GM23338 (cell line): ENCODE data around the gene ADAD2. TPM values are rescaled to one million over a fixed set of nuclear protein-coding genes. Genes with fewer than 3 reads are reported as not detected.
A peak's percentile ranks its signal among the peaks of the same experiment; 100 is the strongest.

ENCODE experiments used
- ATAC-seq: fragments of 200-7000 bp; cut with Tn5 transposase; 3 replicates; pipeline ENCODE4 v1.9.1; 2020
- DNase-seq: peaks from one replicate; pipeline ENCODE4 v3.0.0-alpha.2; 2015; ENCODE audit warnings: low spot score
- H2AFZ ChIP-seq: fragments of 200-600 bp; sonication (generic); 2 replicates; pipeline ENCODE4 v1.8.0; 2016; ENCODE audit warnings: antibody characterized with exemption, mild to moderate bottlenecking, moderate library complexity
- H3F3A ChIP-seq: fragments of 200-600 bp; sonication (generic); replicated peaks from 2 replicates; pipeline ENCODE4 v1.8.0; 2017; ENCODE audit warnings: antibody characterized with exemption, mixed run types, low read depth
- H3K27ac ChIP-seq: fragments of 200-600 bp; sonication (generic); 2 replicates; pipeline ENCODE4 v1.6.1; 2016; ENCODE audit warnings: low read depth
- H3K27me3 ChIP-seq: fragments of 200-600 bp; sonication (generic); 2 replicates; pipeline ENCODE4 v1.8.0; 2016; ENCODE audit warnings: mild to moderate bottlenecking, mixed run types, moderate library complexity; ENCODE audit not compliant: insufficient read depth
- H3K36me3 ChIP-seq: fragments of 200-600 bp; sonication (generic); 2 replicates; pipeline ENCODE4 v1.8.0; 2016; ENCODE audit warnings: mild to moderate bottlenecking; ENCODE audit not compliant: insufficient read depth
- H3K4me1 ChIP-seq: fragments of 200-600 bp; sonication (generic); 2 replicates; pipeline ENCODE4 v1.8.0; 2016; ENCODE audit warnings: mild to moderate bottlenecking, moderate library complexity; ENCODE audit not compliant: insufficient read depth
- H3K4me2 ChIP-seq: fragments of 200-600 bp; sonication (generic); 2 replicates; pipeline ENCODE4 v1.7.1; 2017; ENCODE audit warnings: mixed run types
- H3K4me3 ChIP-seq: fragments of 200-600 bp; sonication (generic); 2 replicates; pipeline ENCODE4 v1.6.1; 2016; ENCODE audit warnings: mixed run types
- H3K79me2 ChIP-seq: fragments of 200-600 bp; sonication (generic); replicated peaks from 2 replicates; pipeline ENCODE4 v1.8.0; 2017; ENCODE audit warnings: mild to moderate bottlenecking; ENCODE audit not compliant: insufficient read depth
- H3K9me2 ChIP-seq: fragments of 200-600 bp; sonication (generic); 2 replicates; pipeline ENCODE4 v1.8.0; 2017; ENCODE audit not compliant: insufficient read depth
- H4K20me1 ChIP-seq: fragments of 200-600 bp; sonication (generic); replicated peaks from 2 replicates; pipeline ENCODE4 v1.8.0; 2017; ENCODE audit warnings: mild to moderate bottlenecking; ENCODE audit not compliant: insufficient read depth
- H3K27ac Mint-ChIP-seq: 2 replicates; pipeline ENCODE4 v1.8.0; 2020; ENCODE audit warnings: inconsistent platforms, mild to moderate bottlenecking, moderate library complexity, mixed read lengths
- H3K27me3 Mint-ChIP-seq: 3 replicates; pipeline ENCODE4 v1.8.0; 2022; ENCODE audit warnings: low read depth, mild to moderate bottlenecking, moderate library complexity, mixed read lengths, inconsistent platforms; ENCODE audit not compliant: insufficient read depth, poor library complexity
- H3K36me3 Mint-ChIP-seq: 3 replicates; pipeline ENCODE4 v1.8.0; 2021; ENCODE audit warnings: low read depth, mild to moderate bottlenecking, inconsistent platforms, moderate library complexity, mixed read lengths
- H3K4me1 Mint-ChIP-seq: 3 replicates; pipeline ENCODE4 v1.8.0; 2020; ENCODE audit warnings: mild to moderate bottlenecking, inconsistent platforms, mixed read lengths
- H3K4me3 Mint-ChIP-seq: 3 replicates; pipeline ENCODE4 v1.8.0; 2021; ENCODE audit warnings: moderate library complexity, mild to moderate bottlenecking, inconsistent platforms, mixed read lengths
- H3K9me3 Mint-ChIP-seq: 3 replicates; pipeline ENCODE4 v1.8.0; 2020; ENCODE audit warnings: moderate library complexity, mild to moderate bottlenecking, inconsistent platforms, mixed read lengths
- EZH2 ChIP-seq: fragments of 200-600 bp; sonication (generic); IDR thresholded peaks from one replicate; pipeline ENCODE4 v1.8.0; 2017; ENCODE audit warnings: antibody characterized with exemption, mild to moderate bottlenecking, low read depth; ENCODE audit not compliant: unreplicated experiment
- EZH2phosphoT487 ChIP-seq: fragments of 200-600 bp; sonication (generic); IDR thresholded peaks from one replicate; pipeline ENCODE4 v1.8.1; 2018; ENCODE audit warnings: antibody characterized with exemption; ENCODE audit not compliant: unreplicated experiment
- NANOG ChIP-seq: IDR thresholded peaks from 2 replicates; pipeline ENCODE4 v1.6.1; 2016; ENCODE audit warnings: antibody characterized with exemption, borderline replicate concordance
- POLR2AphosphoS5 ChIP-seq: IDR thresholded peaks from 2 replicates; pipeline ENCODE4 v1.6.1; 2016; ENCODE audit warnings: antibody characterized with exemption, low read depth
- STAT1 ChIP-seq: IDR thresholded peaks from one replicate; pipeline ENCODE4 v1.6.1; 2016; ENCODE audit warnings: antibody characterized with exemption; ENCODE audit not compliant: unreplicated experiment
- ZNF331 ChIP-seq: fragments of 250-450 bp; sonication (Bioruptor Pico); IDR thresholded peaks from 2 replicates; pipeline ENCODE4 v1.5.0; 2020; ENCODE audit warnings: low read depth, mild to moderate bottlenecking, moderate library complexity
- polyA plus RNA-seq: library from polyadenylated mRNA; unstranded; fragments of >200 nt; fragmentation: Nextera tagmentation; extraction: Ambion mirVana; gene quantifications from 2 replicates; pipeline ENCODE4 v1.2.1, GENCODE V29; 2016
- total RNA-seq: library from RNA; depleted of rRNA; stranded (reverse); fragments of >200 nt; shearing (Covaris generic); gene quantifications from 2 replicates; pipeline ENCODE4 v1.2.3, GENCODE V29; 2014
- TF ChIP-seq, protein P1 (sequence below): fragments of 250-450 bp; sonication (Bioruptor Pico); IDR thresholded peaks from 2 replicates; pipeline ENCODE4 v1.5.0; 2020; ENCODE audit warnings: mild to moderate bottlenecking, moderate library complexity
- TF ChIP-seq, protein P2 (sequence below), 2 experiments: fragments of 200-600 bp in 1 of 2; sonication (generic) in 1 of 2; conservative IDR thresholded peaks; 2 replicates each; pipeline versions ENCODE4 v1.5.1 to v1.6.1; 2016 to 2017; ENCODE audit warnings: antibody characterized with exemption in 2 of 2, low read depth in 2 of 2, mild to moderate bottlenecking in 2 of 2, moderate library complexity in 1 of 2

Gene ADAD2
- total and polyA plus RNA-seq, 2 experiments from 2014 or later = 1.6 to 4.5 TPM

DNA sequence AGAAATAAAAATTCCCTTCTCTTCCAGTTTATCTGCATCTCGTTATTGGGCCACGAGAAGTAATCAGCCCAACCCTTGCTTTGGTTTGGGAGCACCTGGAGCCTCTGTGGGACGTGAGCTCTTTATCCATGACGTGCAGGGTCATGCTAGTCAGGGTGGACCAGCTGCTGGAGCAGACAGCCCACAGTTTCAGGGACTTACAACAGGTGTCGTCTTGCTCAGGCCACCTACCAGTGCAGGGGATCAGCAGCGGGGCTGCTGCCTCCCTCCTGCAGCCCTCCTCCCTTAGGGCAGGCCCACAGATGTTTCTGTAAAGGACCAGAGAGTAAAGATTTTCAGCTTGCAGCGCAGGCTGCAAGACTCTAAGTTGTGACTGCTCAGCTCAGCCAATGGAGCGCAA is 16.9 kb downstream of the ADAD2 start (continued):
- TF ChIP-seq, protein P1, sequence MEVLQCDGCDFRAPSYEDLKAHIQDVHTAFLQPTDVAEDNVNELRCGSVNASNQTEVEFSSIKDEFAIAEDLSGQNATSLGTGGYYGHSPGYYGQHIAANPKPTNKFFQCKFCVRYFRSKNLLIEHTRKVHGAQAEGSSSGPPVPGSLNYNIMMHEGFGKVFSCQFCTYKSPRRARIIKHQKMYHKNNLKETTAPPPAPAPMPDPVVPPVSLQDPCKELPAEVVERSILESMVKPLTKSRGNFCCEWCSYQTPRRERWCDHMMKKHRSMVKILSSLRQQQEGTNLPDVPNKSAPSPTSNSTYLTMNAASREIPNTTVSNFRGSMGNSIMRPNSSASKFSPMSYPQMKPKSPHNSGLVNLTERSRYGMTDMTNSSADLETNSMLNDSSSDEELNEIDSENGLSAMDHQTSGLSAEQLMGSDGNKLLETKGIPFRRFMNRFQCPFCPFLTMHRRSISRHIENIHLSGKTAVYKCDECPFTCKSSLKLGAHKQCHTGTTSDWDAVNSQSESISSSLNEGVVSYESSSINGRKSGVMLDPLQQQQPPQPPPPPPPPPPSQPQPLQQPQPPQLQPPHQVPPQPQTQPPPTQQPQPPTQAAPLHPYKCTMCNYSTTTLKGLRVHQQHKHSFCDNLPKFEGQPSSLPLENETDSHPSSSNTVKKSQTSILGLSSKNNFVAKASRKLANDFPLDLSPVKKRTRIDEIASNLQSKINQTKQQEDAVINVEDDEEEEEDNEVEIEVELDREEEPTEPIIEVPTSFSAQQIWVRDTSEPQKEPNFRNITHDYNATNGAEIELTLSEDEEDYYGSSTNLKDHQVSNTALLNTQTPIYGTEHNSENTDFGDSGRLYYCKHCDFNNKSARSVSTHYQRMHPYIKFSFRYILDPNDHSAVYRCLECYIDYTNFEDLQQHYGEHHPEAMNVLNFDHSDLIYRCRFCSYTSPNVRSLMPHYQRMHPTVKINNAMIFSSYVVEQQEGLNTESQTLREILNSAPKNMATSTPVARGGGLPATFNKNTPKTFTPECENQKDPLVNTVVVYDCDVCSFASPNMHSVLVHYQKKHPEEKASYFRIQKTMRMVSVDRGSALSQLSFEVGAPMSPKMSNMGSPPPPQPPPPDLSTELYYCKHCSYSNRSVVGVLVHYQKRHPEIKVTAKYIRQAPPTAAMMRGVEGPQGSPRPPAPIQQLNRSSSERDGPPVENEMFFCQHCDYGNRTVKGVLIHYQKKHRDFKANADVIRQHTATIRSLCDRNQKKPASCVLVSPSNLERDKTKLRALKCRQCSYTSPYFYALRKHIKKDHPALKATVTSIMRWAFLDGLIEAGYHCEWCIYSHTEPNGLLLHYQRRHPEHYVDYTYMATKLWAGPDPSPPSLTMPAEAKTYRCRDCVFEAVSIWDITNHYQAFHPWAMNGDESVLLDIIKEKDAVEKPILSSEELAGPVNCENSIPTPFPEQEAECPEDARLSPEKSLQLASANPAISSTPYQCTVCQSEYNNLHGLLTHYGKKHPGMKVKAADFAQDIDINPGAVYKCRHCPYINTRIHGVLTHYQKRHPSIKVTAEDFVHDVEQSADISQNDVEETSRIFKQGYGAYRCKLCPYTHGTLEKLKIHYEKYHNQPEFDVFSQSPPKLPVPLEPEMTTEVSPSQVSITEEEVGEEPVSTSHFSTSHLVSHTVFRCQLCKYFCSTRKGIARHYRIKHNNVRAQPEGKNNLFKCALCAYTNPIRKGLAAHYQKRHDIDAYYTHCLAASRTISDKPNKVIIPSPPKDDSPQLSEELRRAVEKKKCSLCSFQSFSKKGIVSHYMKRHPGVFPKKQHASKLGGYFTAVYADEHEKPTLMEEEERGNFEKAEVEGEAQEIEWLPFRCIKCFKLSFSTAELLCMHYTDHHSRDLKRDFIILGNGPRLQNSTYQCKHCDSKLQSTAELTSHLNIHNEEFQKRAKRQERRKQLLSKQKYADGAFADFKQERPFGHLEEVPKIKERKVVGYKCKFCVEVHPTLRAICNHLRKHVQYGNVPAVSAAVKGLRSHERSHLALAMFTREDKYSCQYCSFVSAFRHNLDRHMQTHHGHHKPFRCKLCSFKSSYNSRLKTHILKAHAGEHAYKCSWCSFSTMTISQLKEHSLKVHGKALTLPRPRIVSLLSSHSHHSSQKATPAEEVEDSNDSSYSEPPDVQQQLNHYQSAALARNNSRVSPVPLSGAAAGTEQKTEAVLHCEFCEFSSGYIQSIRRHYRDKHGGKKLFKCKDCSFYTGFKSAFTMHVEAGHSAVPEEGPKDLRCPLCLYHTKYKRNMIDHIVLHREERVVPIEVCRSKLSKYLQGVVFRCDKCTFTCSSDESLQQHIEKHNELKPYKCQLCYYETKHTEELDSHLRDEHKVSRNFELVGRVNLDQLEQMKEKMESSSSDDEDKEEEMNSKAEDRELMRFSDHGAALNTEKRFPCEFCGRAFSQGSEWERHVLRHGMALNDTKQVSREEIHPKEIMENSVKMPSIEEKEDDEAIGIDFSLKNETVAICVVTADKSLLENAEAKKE = no peak
- TF ChIP-seq EZH2 (no peak), STAT1 (no peak), NANOG (no peak), EZH2phosphoT487 (no peak), POLR2AphosphoS5 (no peak), ZNF331 (CRISPR knock-in tag) (no peak)

DNA sequence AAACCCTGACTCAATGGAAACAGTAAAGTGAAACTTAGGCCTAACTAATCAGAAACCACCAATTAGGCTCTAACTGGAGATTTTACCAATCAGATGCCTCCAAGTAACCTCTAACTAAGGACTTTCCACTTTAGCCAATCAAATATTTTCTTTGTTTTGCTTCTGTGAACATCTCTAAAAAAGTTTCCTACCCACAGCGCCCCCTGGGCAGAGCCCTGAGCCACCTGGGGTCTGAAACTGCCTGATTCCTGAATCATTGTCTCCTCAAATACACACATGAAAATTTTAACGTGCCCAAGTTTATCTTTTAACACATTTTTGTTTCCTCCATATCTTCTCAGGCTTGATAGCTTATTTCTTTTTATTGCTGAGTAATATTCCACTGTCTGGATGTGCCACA is 19.0 kb downstream of the ADAD2 start:
- TF ChIP-seq, protein P2, sequence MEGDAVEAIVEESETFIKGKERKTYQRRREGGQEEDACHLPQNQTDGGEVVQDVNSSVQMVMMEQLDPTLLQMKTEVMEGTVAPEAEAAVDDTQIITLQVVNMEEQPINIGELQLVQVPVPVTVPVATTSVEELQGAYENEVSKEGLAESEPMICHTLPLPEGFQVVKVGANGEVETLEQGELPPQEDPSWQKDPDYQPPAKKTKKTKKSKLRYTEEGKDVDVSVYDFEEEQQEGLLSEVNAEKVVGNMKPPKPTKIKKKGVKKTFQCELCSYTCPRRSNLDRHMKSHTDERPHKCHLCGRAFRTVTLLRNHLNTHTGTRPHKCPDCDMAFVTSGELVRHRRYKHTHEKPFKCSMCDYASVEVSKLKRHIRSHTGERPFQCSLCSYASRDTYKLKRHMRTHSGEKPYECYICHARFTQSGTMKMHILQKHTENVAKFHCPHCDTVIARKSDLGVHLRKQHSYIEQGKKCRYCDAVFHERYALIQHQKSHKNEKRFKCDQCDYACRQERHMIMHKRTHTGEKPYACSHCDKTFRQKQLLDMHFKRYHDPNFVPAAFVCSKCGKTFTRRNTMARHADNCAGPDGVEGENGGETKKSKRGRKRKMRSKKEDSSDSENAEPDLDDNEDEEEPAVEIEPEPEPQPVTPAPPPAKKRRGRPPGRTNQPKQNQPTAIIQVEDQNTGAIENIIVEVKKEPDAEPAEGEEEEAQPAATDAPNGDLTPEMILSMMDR (conservative IDR thresholded peaks at IDR 0.05; ENCODE audit: low read depth in 2 of 2) = peak; percentile 44 to 49; a peak in 3 of 4 replicates
- TF ChIP-seq, protein P1 = no peak
- Histone ChIP-seq H3F3A (no peaks in the 10 kb centered on the region), H3K4me3 (no peak overlapping the region), H3K79me2 (no peaks in the 10 kb centered on the region), H3K4me1 (no peaks in the 10 kb centered on the region), H3K4me2 (no peak overlapping the region), H3K27me3 (no peaks in the 10 kb centered on the region), H3K27ac (no peak overlapping the region), H4K20me1 (0 out of 2 replicates have a peak, but pooled peaks cover 3% of the 10 kb centered on the region), H3K9me2 (0 out of 2 replicates have a peak, but pooled peaks cover 3% of the 10 kb centered on the region), H3K36me3 (no peaks in the 10 kb centered on the region), H2AFZ (no peak overlapping the region; the same call in 1 of the 2 replicates)
- Mint-ChIP-seq H3K4me3 (no peak overlapping the region), H3K27ac (no peak overlapping the region), H3K4me1 (peaks cover 6% of the 10 kb centered on the region; the same call in 2 of the 3 replicates), H3K27me3 (peaks cover 5% of the 10 kb centered on the region), H3K36me3 (no peaks in the 10 kb centered on the region), H3K9me3 (no peaks in the 10 kb centered on the region)
- no peak for ATAC-seq
- DNase-seq = peak; percentile 43
